NCI-H82 treated with DMSO at 0.1 percent for 48 hours (cell line): ENCODE measurements around the gene TBXA2R.

Source experiments
- DNase-seq: peaks from one replicate; lab custom pipeline; 2025; ENCODE audit not compliant: unreplicated experiment; lab: John Stamatoyannopoulos, UW

The TBXA2R gene

DNA sequence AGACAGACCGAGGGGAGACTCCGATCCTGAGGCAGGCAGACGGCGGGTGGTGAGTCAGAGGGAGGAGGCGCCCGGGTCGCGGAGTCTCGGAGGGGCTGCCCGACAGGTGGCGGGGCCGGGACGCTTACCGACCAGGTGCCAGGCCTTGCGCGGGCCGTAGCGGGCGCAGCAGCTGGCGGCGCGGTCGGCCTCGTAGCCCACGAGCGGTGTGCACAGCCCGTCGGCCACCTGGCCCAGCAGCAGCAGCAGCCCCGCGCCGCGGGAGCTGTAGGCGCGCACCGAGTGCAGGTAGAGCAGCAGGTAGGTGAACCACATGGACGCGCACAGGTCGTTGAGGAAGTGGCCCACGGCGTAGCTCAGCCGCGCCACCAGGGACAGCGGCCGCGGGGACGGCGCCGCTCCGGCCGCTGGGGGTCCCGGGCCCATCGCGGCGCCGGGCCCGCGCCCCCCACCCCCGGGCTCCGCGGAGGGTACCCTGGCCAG, 49.7 kb downstream of the TBXA2R start:
- DNase-seq, result no peak

DNA sequence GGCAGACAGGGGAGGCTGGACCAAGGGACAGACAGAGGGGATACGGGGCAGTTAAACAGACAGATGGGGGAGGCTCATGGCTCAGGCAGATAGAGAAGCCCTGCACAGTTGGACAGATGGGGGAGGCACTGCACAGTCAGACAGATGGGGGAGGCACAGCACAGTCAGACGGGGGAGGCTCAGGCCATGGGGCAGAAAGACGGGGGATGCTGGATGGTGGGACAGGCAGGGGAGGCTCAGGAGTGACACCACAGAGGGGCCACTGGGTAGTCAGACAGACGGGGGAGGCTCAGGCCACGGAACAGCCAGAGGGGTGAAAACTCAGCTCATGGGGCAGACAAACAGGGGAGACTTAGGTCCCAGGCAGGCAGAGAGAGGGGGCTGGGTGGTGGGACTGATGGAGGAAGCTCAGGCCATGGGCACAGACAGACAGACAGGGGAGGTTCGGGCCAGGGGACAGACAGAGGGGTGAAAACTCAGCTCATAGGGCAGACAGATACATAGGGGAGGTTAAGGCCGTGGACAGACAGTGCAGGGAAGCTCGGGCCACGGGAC, 50.2 kb downstream of the TBXA2R start:
- DNase-seq, result no peak

DNA sequence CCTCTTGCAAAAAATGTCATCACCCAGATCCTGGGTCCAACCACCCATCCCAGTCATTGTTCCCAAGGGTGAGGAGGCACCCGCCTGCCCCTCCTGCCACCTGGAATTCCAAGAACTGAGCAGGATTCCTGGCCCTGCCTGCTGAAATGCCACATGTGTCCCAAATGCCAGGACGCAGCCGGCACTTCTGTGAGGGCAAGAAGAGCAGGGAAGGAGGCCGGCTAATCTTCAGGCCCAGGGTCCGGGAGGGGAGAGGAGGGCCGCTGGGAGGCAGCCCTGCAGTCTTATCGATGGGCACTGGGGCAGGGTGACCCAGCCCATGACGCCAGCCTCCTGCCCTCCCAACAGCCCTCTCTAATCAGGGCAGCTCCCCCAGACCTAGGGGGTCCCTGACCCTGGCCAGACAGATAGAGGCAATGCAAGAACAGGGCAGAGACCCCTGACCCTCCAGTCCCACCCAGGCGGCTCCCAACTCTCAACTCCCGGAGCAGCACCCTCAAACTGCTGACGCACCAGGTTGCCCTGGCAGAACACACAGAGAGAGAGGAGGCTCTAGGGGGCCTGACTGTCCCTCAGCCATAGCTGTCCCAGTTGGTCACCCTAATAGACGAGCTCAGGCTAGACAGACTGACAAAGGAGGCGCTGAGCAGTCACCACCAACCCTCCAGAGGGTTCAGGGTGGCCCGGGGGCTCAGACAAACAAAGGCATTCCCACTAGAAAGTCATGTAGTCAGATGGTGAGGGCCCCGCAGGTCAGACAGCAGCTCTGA, 50.8 kb downstream of the TBXA2R start:
- DNase-seq, result no peak

DNA sequence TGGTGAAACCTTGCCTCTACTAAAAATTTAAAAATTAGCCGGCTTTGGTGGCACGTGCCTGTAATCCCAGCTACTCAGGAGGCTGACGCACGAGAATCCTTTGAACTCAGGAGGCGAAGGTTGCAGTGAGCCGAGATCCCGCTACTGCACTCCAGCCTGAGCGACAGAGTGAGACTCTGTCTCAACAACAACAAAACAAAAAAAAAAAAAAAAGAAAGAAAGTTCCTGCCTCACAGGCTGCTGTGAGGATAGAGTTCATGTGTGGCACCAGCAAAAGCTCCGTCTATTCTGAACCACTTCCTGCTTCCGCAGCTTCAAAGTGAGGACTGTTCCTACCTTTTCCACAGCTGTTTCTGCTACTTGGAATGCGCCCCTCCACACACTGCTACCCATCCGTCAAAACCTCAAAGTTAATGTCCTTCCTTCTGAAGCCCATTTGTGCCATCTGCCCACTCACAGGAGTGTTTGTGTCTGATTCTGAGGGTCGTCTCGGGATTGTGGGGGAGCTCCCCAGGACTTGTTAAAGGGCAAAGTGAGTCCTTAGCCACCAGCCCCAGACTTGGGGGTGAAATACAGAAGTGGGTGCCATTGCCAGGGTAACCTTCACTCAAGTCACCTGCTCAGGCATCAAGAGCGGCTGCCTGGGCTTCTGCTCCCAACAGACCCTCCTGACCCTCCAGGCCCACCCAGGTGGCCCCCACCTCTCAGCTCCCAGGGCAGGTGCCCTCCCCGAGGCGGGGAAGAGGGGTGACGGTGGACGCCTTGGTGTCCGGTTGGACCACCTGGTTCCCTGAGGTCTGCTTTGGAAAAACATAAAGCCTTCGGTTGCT, 52.2 kb downstream of the TBXA2R start:
- DNase-seq, result no peak

DNA sequence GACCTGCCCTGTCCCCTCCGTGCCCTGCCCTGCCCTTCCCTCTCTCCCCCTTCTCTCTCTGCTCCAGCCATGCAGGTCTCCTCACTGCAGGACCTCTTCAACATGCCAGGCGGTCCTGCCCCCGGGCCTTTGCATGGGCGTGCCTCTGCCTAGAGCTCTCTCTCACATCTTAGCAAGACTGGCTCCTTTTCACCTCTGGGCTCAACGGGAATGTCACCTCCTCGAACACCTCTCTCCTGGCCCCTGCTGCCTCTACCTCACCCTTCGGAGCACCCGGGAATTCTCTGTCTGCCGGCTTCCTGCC, 54.9 kb downstream of the TBXA2R start:
- DNase-seq, result no peak

DNA sequence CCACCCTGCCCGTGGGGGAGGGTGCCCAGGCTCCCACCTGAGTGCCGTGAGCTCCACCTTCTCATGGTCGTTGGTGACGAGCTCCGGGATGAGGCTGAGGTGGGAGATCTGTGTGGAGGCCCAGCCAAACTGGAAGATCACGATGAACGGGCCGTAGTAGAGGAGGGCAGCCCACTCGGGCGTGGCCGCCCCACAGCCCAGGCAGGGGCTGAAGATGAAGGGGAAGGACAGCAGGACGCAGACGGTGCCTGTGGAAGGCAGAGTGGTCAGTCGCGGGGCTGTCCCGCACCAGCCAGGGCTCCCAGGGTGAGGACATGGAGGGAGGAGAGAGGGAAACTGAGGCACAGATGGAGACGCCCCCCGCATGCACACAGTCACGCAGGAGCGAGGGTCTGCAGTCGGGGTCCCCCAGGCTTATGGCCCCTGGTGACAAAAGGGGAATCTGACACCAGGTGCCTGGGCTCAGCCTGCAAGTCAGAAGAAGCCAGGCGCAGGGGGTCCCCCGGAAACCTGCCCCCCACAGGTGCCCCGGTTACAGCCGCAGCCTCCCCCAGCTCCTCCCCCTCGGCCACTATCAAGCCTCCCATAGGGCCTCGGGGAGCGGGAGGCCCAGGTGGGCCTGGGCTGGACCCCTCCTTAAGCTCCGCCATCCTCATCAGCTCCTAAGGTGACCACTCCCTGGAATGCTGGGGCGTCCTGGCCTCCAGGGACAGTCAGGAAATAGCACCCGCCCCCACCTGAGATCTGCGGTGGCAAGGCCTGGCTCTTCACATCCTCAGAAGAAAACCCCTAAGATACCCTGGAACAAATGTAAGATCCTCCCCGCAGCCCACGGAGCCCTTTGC, 55.5 kb downstream of the TBXA2R start:
- no peak for DNase-seq

DNA sequence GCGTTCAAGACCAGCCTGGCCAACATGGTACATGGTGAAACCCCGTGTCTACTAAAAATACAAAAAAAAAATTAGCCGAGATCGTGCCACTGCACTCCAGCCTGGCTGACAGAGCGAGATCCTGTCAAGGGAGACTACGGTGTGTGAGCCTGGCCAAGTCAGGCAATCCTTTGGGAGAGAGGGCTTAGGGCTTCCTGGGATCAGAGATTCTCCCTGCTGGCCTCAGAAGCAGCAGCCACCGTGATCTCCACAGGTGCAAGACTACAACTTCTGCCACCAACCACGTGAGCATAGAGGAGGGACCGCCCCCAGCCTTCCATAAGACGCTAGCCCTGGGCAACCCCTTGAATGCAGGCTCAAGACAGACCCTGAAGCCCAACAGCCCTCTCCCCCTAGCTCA, 56.9 kb downstream of the TBXA2R start:
- no peak for DNase-seq

DNA sequence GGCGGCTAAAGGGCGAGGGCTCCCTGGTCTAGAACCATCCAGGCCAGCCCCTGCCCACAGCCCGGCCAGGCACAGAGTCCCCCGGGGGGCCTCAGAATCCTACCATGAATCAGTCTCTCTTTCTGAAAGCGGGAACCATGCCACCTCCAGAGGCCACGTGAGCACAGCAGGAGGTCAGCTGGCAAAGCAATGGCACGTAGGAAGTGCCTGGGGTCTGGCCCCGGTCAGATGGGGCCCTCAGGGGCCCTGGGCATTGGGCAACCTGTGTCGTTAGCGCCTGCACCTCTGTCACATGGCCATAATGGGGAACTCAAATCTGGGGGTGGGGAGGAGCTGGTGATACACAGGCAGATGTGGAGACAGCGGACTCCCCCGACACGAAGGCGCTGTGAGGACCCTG, 58.1 kb downstream of the TBXA2R start:
- no peak for DNase-seq

DNA sequence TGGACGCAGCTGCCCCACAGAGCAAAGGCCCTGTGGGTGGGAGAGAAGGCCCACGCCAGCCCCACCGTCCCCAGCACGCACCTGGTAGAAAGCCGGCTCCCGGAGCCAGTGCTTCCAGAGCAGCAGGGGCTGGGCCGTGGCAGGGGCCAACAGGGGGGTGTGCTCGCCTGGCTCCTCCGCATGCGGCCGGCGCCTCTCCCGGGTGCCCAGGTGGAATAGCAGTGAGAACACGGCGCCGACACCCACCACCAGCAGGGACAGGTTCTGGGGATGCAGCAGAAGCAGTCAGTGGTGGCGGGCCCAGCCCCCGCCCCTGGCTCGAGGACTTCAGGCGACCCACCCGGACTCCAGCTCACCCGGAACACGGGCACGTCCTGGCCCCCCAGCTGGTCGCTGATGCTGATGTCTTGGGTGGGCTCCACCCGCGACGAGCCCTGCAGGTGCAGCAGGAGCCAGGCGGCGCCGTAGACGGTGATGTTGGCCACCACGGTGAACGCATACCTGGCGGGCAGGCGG, 58.9 kb downstream of the TBXA2R start:
- DNase-seq, result no peak

DNA sequence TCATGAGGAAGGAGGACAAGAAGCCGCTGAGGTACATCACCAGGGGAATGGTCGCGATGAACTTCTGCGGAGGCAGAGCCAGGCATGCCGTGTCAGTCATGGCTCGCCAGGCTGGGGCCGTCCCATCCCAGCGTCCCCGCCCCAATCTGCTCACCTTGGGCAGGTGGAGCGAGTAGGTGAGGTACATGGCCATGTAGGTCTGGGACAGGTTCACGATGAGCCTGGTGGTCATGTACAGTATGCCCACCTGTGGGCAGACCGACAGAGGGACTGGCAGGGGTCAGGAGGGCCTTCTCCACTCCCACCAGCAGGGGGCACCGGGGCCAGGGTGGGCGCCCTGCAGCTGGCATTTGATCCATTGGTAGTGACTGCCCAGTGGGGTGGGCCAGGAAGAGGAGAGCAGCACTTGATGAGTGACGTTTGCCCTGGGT, 59.4 kb downstream of the TBXA2R start:
- no peak for DNase-seq

DNA sequence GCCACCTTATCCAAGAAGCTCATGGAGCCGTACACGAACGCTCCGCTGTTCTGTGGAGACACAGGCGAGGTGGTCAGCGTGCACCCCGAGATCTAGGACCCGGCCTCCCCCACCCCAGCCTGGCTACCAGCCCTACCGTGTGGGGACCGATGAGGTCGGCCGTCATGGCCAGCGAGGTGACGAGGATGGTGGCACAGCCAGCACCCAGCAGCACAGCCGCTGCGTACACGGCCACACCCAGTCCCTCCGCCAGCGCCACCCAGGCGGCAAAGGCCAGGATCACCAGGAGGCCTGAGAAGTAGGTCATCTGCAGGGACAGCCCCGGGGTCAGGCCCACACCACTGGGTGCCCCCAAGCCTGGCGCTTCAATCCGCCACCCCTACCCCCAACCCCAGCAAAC, 60.6 kb downstream of the TBXA2R start:
- no peak for DNase-seq

DNA sequence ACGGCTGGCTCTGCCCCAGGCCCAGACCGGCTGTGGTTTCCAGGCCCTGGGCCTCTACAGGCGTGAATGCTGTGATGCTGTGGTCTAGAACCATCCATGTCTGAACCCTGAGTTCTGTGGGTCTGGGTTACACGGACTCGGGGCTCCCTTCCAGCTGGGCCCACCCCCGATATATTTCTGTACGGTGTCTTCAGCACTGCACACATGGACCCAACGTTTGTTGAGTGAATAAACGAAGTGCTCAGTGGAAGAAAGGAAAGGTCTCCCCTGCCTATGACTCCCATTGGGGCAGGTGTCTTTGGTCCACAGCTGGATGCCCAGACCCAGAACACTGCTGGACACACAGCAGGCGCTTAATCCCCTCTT, 61.0 kb downstream of the TBXA2R start:
- no peak for DNase-seq

DNA sequence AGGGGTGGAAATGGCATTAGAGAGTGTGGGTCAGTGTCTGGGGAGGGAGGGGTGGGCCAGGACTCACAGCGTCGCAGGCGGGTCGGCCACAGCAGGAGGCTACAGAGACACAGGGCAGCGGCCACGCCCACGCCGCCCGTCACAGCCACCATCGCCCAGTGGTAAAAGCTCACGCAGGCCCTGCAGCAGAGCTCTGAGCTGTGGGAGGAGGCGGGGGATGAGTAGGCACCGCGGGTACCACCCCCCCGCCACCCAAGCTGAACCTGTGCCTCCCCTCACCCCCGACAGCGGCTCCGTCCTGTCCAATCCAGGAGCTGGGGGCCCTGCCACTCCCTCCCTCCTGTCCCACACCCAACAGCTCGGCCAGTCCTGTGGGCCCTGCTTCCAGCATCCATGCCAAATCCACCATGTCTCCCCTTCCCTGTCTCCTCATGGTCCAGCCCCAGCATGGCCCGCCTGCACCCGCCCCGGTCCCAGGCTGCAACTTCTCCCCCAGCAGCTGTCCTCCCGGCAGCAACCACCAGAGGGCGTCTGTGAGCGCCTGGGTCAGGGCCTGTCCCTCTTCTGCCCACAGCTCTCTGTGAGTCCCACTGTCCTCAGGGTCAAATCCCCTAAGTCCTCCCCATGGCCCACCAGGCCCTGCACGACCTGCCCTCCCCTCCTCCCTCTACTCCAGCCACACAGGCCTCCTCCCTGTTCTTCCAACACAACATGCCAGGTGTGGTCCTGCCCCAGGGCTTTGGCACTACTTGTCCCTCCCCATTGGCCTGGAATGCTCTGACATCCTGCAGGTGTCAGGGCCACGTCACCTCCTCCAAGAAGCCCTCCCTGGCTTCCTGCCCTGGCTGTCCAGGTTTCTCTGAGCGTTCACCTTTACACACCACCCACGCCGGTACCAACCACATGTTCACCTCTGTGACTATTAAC, 61.7 kb downstream of the TBXA2R start:
- no peak for DNase-seq
